ENCODE results near the gene HLA-G. TPM values are rescaled to one million over a fixed set of nuclear protein-coding genes. Genes with fewer than 3 reads are reported as not detected.

HLA-G gene
- total RNA-seq, 2 experiments from 2014 or later, result 2.9 to 4.6 TPM

DNA sequence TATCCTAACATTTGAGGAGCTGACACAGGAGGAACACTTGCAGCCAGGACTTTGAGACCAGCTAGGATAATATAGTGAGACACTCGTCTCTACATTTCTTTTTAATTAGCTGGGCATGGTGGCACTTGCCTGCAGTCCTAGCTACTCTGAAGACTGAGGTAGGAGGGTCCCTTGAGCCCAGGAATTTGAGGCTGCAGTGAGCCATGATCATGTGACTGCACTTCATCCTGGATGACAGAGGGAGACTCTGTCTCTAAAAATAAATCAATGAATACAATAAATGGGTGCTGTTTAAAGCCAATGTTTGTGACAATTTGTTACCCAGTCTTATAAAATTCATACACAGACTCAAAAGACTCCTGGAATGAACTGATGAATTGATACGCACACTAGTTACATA is 1.8 kb upstream of the HLA-G start:
- ATAC-seq, result no peak
- H3K36me3 Mint-ChIP-seq (ENCODE audit: low read depth), result no peaks in the 10 kb centered on the region
- H3K4me1 Mint-ChIP-seq (ENCODE audit: low read depth), result no peaks in the 10 kb centered on the region
- CTCF ChIA-PET, result no interaction called here
- no peaks in the 10 kb centered on the region for H3K9me3 Mint-ChIP-seq (ENCODE audit: insufficient read depth)
- H3K4me3 Mint-ChIP-seq, result no peak overlapping the region
- no peak overlapping the region for H3K27ac Mint-ChIP-seq
- no peak for DNase-seq
- peaks cover 79% of the 10 kb centered on the region for H3K27me3 Mint-ChIP-seq (ENCODE audit: low read depth)
- POLR2A ChIA-PET, result no interaction called here

DNA sequence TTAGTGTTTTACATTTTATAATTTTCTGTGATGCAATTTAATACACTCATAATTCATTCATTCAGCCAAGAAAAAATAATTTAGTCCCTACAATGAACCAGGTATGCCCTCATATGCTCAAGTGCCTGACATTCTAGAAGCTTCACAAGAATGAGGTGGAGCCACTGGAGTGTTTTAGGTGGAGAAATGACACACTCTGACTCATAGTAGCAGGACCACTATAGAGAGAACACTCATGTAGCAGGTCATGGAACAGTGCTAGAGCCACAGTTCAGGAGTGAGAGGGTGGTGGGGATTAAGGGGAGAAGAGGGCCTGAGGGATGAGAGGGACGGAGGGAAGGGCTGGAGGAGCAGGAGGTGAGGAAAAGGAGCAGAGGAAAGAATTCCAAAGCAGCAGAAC is 1.4 kb upstream of the HLA-G start:
- POLR2A ChIA-PET, result no interaction called here
- Mint-ChIP-seq H3K4me3 (no peak overlapping the region), H3K36me3 (ENCODE audit: low read depth) (no peaks in the 10 kb centered on the region), H3K4me1 (ENCODE audit: low read depth) (no peaks in the 10 kb centered on the region), H3K27me3 (ENCODE audit: low read depth) (peaks cover 78% of the 10 kb centered on the region), H3K9me3 (ENCODE audit: insufficient read depth) (no peaks in the 10 kb centered on the region), H3K27ac (no peak overlapping the region)
- CTCF ChIA-PET, result no interaction called here
- no peak for ATAC-seq
- DNase-seq, result no peak

DNA sequence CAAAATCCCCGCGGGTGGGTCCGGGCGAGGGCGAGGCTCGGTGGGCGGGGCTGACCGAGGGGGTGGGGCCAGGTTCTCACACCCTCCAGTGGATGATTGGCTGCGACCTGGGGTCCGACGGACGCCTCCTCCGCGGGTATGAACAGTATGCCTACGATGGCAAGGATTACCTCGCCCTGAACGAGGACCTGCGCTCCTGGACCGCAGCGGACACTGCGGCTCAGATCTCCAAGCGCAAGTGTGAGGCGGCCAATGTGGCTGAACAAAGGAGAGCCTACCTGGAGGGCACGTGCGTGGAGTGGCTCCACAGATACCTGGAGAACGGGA is 809 bp downstream of the HLA-G start:
- H3K9me3 Mint-ChIP-seq (ENCODE audit: insufficient read depth), result no peaks in the 10 kb centered on the region
- DNase-seq, result no peak
- POLR2A ChIA-PET, result no interaction called here

DNA sequence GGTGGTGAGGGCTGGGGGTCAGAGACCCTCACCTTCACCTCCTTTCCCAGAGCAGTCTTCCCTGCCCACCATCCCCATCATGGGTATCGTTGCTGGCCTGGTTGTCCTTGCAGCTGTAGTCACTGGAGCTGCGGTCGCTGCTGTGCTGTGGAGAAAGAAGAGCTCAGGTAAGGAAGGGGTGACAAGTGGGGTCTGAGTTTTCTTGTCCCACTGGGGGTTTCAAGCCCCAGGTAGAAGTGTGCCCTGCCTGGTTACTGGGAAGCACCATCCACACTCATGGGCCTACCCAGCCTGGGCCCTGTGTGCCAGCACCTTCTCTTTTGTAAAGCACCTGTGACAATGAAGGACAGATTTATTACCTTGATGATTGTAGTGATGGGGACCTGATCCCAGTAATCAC is 2.1 kb downstream of the HLA-G start:
- Mint-ChIP-seq H3K4me1 (ENCODE audit: low read depth) (peaks cover 8% of the 10 kb centered on the region), H3K36me3 (ENCODE audit: low read depth) (no peaks in the 10 kb centered on the region), H3K4me3 (no peak overlapping the region), H3K27me3 (ENCODE audit: low read depth) (peaks cover 70% of the 10 kb centered on the region), H3K9me3 (ENCODE audit: insufficient read depth) (no peaks in the 10 kb centered on the region), H3K27ac (no peak overlapping the region)
- POLR2A ChIA-PET, result no interaction called here
- CTCF ChIA-PET, result interaction anchor here (1.4 to 2.3 kb wide), 2 partner anchors 92 to 127 kb away, joined by 5 to 8 read pairs; no protein-coding TSS in a partner anchor
- no peak for DNase-seq
- ATAC-seq, result no peak

More for the DNA sequence above, 809 bp downstream of the HLA-G start:
- H3K27me3 Mint-ChIP-seq (ENCODE audit: low read depth), result peaks cover 76% of the 10 kb centered on the region
- peaks cover 8% of the 10 kb centered on the region for H3K4me1 Mint-ChIP-seq (ENCODE audit: low read depth)
- H3K27ac Mint-ChIP-seq, result no peak overlapping the region
- ATAC-seq, result peak; percentile 48
- CTCF ChIA-PET, result no interaction called here
- H3K4me3 Mint-ChIP-seq, result no peak overlapping the region
- no peaks in the 10 kb centered on the region for H3K36me3 Mint-ChIP-seq (ENCODE audit: low read depth)

DNA sequence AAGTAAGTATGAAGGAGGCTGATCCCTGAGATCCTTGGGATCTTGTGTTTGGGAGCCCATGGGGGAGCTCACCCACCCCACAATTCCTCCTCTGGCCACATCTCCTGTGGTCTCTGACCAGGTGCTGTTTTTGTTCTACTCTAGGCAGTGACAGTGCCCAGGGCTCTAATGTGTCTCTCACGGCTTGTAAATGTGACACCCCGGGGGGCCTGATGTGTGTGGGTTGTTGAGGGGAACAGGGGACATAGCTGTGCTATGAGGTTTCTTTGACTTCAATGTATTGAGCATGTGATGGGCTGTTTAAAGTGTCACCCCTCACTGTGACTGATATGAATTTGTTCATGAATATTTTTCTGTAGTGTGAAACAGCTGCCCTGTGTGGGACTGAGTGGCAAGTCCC is 2.8 kb downstream of the HLA-G start:
- H3K9me3 Mint-ChIP-seq (ENCODE audit: insufficient read depth), result no peaks in the 10 kb centered on the region
- ChIA-PET CTCF (interaction anchor here (1.2 to 2.3 kb wide), 3 partner anchors 92 to 181 kb away, joined by 3 to 8 read pairs (median 5); no protein-coding TSS in a partner anchor), POLR2A (interaction anchor here (0.5 kb wide), 1 partner anchor 178 kb away, joined by 3 read pairs; no protein-coding TSS in a partner anchor)
- H3K36me3 Mint-ChIP-seq (ENCODE audit: low read depth), result no peaks in the 10 kb centered on the region
- DNase-seq, result no peak
- H3K27ac Mint-ChIP-seq, result no peak overlapping the region
- peaks cover 8% of the 10 kb centered on the region for H3K4me1 Mint-ChIP-seq (ENCODE audit: low read depth)
- peaks cover 72% of the 10 kb centered on the region for H3K27me3 Mint-ChIP-seq (ENCODE audit: low read depth)
- ATAC-seq, result no peak
- H3K4me3 Mint-ChIP-seq, result no peak overlapping the region

DNA sequence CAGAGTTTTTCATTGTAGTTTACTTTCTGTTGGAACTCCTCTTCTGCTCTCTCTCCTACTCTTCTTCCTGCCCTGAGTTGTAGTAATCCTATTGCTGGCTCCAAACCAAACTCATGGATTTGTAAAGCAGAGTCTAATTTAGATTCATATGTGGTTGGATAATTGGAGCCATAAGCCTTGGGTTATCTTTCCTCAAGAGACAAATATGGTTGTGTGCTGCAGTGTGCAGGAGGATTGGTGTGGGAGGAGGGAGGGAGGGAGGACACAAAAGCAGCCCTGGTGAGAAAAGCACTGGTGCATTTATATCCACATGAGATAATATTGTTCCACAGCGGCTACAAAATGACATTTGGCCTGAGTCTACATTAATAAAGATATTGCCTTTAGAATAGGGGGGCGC is 4.2 kb downstream of the HLA-G start:
- peaks cover 8% of the 10 kb centered on the region for H3K4me1 Mint-ChIP-seq (ENCODE audit: low read depth)
- DNase-seq, result no peak
- no peak for ATAC-seq
- H3K9me3 Mint-ChIP-seq (ENCODE audit: insufficient read depth), result no peaks in the 10 kb centered on the region
- no peaks in the 10 kb centered on the region for H3K36me3 Mint-ChIP-seq (ENCODE audit: low read depth)
- H3K27ac Mint-ChIP-seq, result no peak overlapping the region
- no peak overlapping the region for H3K4me3 Mint-ChIP-seq
- POLR2A ChIA-PET, result no interaction called here
- CTCF ChIA-PET, result interaction anchor here (1.2 to 4.4 kb wide), 4 partner anchors 93 to 129 kb away, joined by 3 to 26 read pairs (median 6); no protein-coding TSS in a partner anchor
- peaks cover 71% of the 10 kb centered on the region for H3K27me3 Mint-ChIP-seq (ENCODE audit: low read depth)

DNA sequence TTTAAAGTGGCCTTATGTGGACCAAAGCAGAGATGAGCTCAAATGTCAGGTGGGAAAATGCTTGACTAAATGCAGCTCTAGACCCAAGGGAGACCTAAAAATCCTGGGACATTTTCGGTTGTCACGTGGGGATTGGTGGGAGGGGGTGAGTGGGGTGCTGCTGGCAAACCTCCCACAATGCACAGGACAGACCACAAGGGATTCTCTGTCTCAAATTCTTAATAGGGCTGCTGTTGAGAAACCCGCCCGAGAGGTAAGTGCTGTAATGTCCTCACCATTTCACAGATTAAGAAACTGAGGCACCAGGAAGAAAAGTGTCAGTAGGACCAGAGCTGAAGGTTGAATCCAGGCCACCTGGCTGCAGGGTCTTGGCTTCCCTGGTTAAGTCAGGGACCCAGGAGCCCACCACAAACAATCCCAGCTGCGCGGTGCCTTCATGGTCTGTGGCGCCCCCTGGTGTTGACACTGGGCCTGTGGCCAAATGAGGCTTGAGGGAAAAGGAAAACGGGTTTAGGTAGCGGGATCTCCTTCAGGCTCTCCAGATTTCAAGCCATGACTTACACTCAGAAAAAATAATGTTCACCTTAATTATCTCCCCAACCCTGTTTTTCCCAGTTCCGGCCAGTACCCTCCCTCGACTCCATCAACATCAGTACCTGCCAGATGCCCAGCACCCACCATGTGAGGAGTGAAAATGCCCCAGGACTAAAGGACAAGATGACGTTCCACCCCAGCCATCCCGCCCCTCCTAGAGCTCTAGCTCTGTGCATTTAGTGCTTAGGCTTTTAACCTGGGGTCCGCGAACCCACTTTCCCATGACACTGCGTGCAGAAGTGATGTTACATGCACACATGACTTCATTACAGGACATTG is 7.2 kb downstream of the HLA-G start:
- ATAC-seq (peak; percentile 61), DNase-seq (peak; percentile 62)
- Mint-ChIP-seq H3K4me1 (ENCODE audit: low read depth) (peaks cover 8% of the 10 kb centered on the region), H3K4me3 (no peak overlapping the region), H3K27me3 (ENCODE audit: low read depth) (peaks cover 59% of the 10 kb centered on the region), H3K36me3 (ENCODE audit: low read depth) (no peaks in the 10 kb centered on the region), H3K27ac (no peak overlapping the region), H3K9me3 (ENCODE audit: insufficient read depth) (no peaks in the 10 kb centered on the region)
- ChIA-PET CTCF (interaction anchor here (0.7 to 4.4 kb wide), 28 partner anchors 9 to 290 kb away, joined by 3 to 27 read pairs (median 5); no protein-coding TSS in a partner anchor), POLR2A (interaction anchor here (0.5 kb wide), 1 partner anchor 482 kb away, joined by 5 read pairs; no protein-coding TSS in a partner anchor)

DNA sequence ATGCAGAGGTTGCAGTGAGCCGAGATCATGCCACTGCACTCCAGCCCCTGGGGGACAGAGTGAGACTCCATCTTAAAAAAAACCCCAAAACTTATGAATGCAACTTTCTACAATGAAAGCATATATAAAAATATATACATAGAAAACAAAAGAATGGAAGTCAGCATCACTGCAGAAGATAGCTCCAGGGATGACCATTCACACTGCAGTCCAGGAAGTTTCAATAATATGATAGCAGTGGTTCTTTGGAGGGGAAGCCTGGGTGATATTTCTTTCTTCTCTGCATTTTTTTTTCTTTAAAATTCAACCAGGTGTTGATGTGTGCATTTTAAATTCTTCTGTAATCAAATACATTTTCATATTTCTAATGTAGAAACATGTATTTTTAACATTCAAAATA is 12.3 kb downstream of the HLA-G start:
- CTCF ChIA-PET, result interaction anchor here (0.8 to 1.7 kb wide), 3 partner anchors 102 to 186 kb away, joined by 3 to 5 read pairs (median 5); no protein-coding TSS in a partner anchor
- Mint-ChIP-seq H3K27me3 (ENCODE audit: low read depth) (peaks cover 54% of the 10 kb centered on the region), H3K36me3 (ENCODE audit: low read depth) (no peaks in the 10 kb centered on the region), H3K27ac (no peak overlapping the region), H3K9me3 (ENCODE audit: insufficient read depth) (no peaks in the 10 kb centered on the region), H3K4me1 (ENCODE audit: low read depth) (no peaks in the 10 kb centered on the region), H3K4me3 (no peak overlapping the region)
- POLR2A ChIA-PET, result no interaction called here
- ATAC-seq (no peak), DNase-seq (no peak)

DNA sequence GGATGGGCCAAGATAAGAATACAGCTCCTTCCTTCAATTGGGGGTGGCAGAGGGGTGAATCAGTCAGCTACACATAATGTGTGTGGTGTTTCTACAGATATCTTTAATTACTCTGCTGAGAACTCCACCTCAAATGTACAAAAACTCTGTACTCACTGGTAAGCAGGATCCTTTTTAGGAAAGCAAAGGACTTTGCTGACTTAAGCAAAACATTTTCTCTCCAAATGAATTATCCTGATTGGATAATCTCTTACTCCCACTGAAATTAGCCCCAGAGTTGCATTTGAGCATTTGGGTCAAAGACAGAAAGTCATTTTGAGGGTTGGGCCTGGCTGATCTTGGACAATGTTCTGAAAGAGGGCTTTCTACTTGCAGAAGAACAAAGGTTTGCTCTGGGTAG is 13.4 kb downstream of the HLA-G start:
- no peak for DNase-seq
- ChIA-PET POLR2A (no interaction called here), CTCF (no interaction called here)
- ATAC-seq, result no peak
- H3K4me1 Mint-ChIP-seq (ENCODE audit: low read depth), result peaks cover 4% of the 10 kb centered on the region
- no peak overlapping the region for H3K4me3 Mint-ChIP-seq
- H3K9me3 Mint-ChIP-seq (ENCODE audit: insufficient read depth), result no peaks in the 10 kb centered on the region
- peaks cover 53% of the 10 kb centered on the region for H3K27me3 Mint-ChIP-seq (ENCODE audit: low read depth)
- H3K27ac Mint-ChIP-seq, result no peak overlapping the region
- H3K36me3 Mint-ChIP-seq (ENCODE audit: low read depth), result no peaks in the 10 kb centered on the region

DNA sequence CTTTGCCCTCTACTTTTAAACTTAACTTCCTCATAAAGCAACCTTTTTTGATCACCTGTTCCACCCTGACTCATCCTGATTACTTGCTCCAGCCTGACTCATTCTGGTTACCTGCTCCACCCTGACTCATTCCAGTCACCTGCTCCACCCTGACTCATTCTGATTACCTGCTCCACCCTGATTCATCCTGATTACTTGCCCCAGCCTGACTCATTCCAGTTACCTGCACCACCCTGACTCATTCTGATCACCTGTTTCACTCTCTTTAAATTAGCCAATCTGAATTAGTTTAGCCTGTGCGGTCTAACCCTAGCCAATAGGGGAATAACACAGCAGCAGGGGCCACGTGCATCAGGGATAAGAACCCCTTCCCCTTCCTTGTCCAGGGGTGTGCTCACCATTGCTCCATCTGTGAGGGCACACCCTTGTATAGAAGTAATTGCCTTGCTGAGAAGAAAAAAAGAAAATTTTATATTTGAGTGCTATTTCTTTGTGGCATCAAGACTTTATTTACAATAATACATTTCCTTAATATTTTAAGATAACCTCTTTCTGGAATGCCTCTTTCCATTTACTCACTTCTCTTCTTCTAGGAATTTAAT is 17.9 kb downstream of the HLA-G start:
- peaks cover 57% of the 10 kb centered on the region for H3K27me3 Mint-ChIP-seq (ENCODE audit: low read depth)
- ChIA-PET POLR2A (no interaction called here), CTCF (no interaction called here)
- no peak overlapping the region for H3K4me3 Mint-ChIP-seq
- no peaks in the 10 kb centered on the region for H3K36me3 Mint-ChIP-seq (ENCODE audit: low read depth)
- H3K9me3 Mint-ChIP-seq (ENCODE audit: insufficient read depth), result no peaks in the 10 kb centered on the region
- ATAC-seq (peak; percentile 23), DNase-seq (peak; percentile 36)
- H3K27ac Mint-ChIP-seq, result no peak overlapping the region
- peaks cover 16% of the 10 kb centered on the region for H3K4me1 Mint-ChIP-seq (ENCODE audit: low read depth)

DNA sequence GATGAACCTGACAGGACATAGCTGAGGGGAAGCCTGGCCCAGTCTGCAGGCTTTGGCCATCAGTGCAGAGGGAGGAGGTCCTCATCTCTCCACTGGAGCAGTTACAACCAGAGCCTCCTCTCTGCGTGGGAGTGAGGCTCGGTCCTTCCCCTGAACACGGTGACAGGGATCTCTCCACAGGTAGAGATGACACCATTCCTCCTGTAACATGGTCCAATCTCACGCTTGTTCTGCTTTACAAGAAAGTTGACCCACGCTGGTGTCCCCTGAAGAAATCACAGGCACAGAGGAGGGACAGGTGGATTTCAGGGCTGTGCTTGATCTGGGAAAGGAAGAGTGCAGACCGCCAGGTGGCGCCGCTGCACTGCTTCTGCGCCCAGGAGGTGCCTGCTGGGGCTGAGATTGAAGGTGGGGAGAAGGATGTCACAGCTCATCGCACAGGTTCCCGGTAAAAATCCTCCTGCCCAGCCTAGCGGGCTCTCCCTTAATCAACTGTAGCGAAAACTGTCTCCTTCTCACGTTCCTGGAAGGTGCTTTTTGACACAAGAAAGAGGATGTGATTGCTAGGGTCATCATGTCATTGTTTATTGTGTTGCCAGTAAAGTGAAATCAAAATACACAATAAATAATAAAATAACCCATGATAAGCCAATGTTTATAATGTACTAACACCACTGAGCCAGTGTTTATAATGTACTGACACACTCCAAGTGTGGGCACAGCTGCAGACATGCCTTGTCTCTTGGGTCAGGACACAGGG is 20.4 kb downstream of the HLA-G start:
- Mint-ChIP-seq H3K4me3 (no peak overlapping the region), H3K27me3 (ENCODE audit: low read depth) (peaks cover 58% of the 10 kb centered on the region), H3K36me3 (ENCODE audit: low read depth) (no peaks in the 10 kb centered on the region), H3K4me1 (ENCODE audit: low read depth) (peaks cover 16% of the 10 kb centered on the region), H3K9me3 (ENCODE audit: insufficient read depth) (no peaks in the 10 kb centered on the region), H3K27ac (no peak overlapping the region)
- ATAC-seq, result peak; percentile 90
- peak; percentile 87 for DNase-seq
- POLR2A ChIA-PET, result interaction anchor here (0.7 to 1.0 kb wide), 2 partner anchors 166 to 170 kb away, joined by 3 read pairs; no protein-coding TSS in a partner anchor
- CTCF ChIA-PET, result interaction anchor here (0.6 to 3.5 kb wide), 25 partner anchors 13 to 368 kb away, joined by 3 to 38 read pairs (median 4); partner anchors contain the start of gene POLR1H
